ENCODE results near the gene GPR3. TPM values are rescaled to one million over a fixed set of nuclear protein-coding genes. Genes with fewer than 3 reads are reported as not detected.

GPR3 gene
- total and polyA plus RNA-seq, 11 donors = 0.11 to 3.7 (median 0.53) TPM; not detected in 1

GRCh38 chr1:27367160-27367650 is 25.2 kb upstream of the GPR3 start:
- Histone ChIP-seq H3K4me3 (peak overlapping the region in 11 of 12 donors; percentile 70 to 93 (median 81)), H3K27ac (peak overlapping the region; percentile 96 to 100 (median 99)), H3K36me3 (peaks cover 0 to 27% (median 24%) of the 10 kb centered on the region in 9 donors), H3K9me3 (no peaks in the 10 kb centered on the region), H3K27me3 (no peaks in the 10 kb centered on the region), H3K4me1 (peaks cover 7 to 52% (median 37%) of the 10 kb centered on the region in 12 donors)
- 30 to 42% (median 33%) methylated on average over 3 to 8 of the region's 8 CpGs for WGBS, 4 donors
- intact Hi-C loops (cut with DNase I) = loop anchor here in 2 of 10 donors (2.0 to 5.0 kb wide), 3 partner anchors 20 to 45 kb away; partner anchors contain the start of gene TMEM222 (in 1 of the 2)
- DNase-seq (no peak), ATAC-seq (no peak)
- TF ChIP-seq POLR2A (IDR thresholded peaks at IDR 0.05) (no peak), CTCF (IDR thresholded peaks at IDR 0.05) (peak in 1 of 12 donors; percentile 1)

GRCh38 chr1:27368869-27369582 is 23.4 kb upstream of the GPR3 start:
- Histone ChIP-seq H3K36me3 (peaks cover 0 to 9% (median 5%) of the 10 kb centered on the region in 9 donors), H3K27me3 (no peaks in the 10 kb centered on the region), H3K9me3 (no peaks in the 10 kb centered on the region), H3K4me1 (peaks cover 7 to 49% (median 36%) of the 10 kb centered on the region in 12 donors), H3K4me3 (peak overlapping the region in 1 of 12 donors; percentile 2), H3K27ac (peak overlapping the region in 11 of 12 donors; percentile 36 to 99 (median 61))
- DNase-seq (no peak), ATAC-seq (no peak)
- intact Hi-C loops (cut with DNase I) = loop anchor here in 1 of 10 donors (5.0 kb wide), 1 partner anchor 47 kb away; the partner anchor contains the start of gene TMEM222
- TF ChIP-seq CTCF (IDR thresholded peaks at IDR 0.05) (peak in 4 of 12 donors; percentile 10 to 26 (median 21)), POLR2A (IDR thresholded peaks at IDR 0.05) (no peak)
- WGBS, 4 donors = 59 to 82% (median 70%) methylated on average over 13 of the region's 13 CpGs

GRCh38 chr1:27372022-27372807 is 20.2 kb upstream of the GPR3 start:
- Histone ChIP-seq H3K27me3 (no peaks in the 10 kb centered on the region), H3K36me3 (no peaks in the 10 kb centered on the region), H3K4me3 (no peak overlapping the region), H3K9me3 (no peaks in the 10 kb centered on the region), H3K27ac (peak overlapping the region in 2 of 12 donors; percentile 14 to 84), H3K4me1 (peaks cover 0 to 51% (median 27%) of the 10 kb centered on the region in 12 donors)
- DNase-seq (no peak), ATAC-seq (no peak)
- intact Hi-C loops (cut with DNase I) = no loop called here
- TF ChIP-seq POLR2A (IDR thresholded peaks at IDR 0.05) (no peak), CTCF (IDR thresholded peaks at IDR 0.05) (no peak)
- WGBS, 4 donors = 90 to 93% (median 92%) methylated on average over 19 of the region's 19 CpGs
